ENCODE measurements around the gene GTF2IRD1. TPM values are rescaled to one million over a fixed set of nuclear protein-coding genes. Genes with fewer than 3 reads are reported as not detected.
"Not testable (repeated sequence)": the region's sequence is repeated elsewhere in the genome, so short reads cannot be mapped to it uniquely, and the experiment has no call there.

GTF2IRD1 gene
- total RNA-seq, 1 donor from 2014 or later, result 48.7 TPM

DNA sequence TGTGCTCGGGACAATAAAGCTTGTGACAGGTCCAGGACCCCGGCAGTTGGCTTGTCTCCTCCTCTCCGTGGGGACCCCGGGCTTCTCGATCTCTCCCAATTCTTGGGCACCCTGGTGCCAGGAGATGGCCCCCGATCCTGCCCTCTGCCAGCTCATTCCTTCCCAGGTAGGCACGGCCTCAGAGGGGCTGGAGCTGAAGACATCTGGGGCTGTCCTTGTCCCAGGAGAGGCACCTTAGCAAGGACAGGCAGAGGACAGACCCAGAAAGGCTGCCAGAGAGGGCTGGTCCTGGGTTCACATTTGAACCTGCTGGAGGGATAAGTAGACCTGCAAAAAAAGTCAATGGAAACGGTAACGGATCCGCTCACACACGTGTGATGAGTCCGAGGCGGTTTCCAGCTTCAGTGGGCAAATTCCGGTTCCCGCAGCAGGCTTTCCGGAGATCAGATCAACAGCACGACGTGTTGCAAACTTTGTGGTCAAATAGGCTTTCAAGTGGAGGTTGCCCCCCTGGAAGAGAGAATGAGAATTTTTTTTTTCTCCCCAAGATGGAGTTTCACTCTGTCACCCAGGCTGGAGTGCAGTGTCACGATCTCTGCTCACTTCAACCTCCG lies 47.7 kb upstream of the GTF2IRD1 start:
- Mint-ChIP-seq H3K27ac (ENCODE audit: unreplicated experiment) (no peak overlapping the region), H3K9me3 (ENCODE audit: unreplicated experiment) (no peaks in the 10 kb centered on the region), H3K4me3 (ENCODE audit: unreplicated experiment) (no peak overlapping the region), H3K27me3 (ENCODE audit: unreplicated experiment) (no peaks in the 10 kb centered on the region), H3K36me3 (ENCODE audit: unreplicated experiment) (peaks cover 4% of the 10 kb centered on the region), H3K4me1 (ENCODE audit: unreplicated experiment) (no peaks in the 10 kb centered on the region)
- no peak for DNase-seq (ENCODE audit: extremely low spot score, unreplicated experiment)
- TF ChIP-seq, protein P1, sequence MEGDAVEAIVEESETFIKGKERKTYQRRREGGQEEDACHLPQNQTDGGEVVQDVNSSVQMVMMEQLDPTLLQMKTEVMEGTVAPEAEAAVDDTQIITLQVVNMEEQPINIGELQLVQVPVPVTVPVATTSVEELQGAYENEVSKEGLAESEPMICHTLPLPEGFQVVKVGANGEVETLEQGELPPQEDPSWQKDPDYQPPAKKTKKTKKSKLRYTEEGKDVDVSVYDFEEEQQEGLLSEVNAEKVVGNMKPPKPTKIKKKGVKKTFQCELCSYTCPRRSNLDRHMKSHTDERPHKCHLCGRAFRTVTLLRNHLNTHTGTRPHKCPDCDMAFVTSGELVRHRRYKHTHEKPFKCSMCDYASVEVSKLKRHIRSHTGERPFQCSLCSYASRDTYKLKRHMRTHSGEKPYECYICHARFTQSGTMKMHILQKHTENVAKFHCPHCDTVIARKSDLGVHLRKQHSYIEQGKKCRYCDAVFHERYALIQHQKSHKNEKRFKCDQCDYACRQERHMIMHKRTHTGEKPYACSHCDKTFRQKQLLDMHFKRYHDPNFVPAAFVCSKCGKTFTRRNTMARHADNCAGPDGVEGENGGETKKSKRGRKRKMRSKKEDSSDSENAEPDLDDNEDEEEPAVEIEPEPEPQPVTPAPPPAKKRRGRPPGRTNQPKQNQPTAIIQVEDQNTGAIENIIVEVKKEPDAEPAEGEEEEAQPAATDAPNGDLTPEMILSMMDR (IDR thresholded peaks at IDR 0.05), result no peak

DNA sequence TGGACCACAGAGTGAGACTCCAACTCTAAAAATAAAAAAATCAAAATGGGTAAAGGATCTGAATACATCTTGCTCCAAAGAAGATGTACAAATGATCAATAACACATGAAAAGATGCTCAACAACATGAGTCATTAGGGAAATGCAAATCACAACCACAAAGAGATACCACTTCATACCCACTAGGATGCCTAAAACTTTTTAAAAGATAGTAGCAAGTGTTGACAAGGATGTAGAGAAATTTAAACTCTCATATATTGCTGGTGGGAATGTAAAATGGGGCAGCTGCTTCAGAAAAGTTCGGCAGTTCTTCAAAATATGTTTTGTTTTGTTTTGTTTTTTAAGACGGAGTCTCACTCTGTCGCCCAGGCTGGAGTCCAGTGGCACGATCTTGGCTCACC lies 45.7 kb upstream of the GTF2IRD1 start:
- H3K36me3 Mint-ChIP-seq (ENCODE audit: unreplicated experiment), result no peaks in the 10 kb centered on the region
- no peaks in the 10 kb centered on the region for H3K4me1 Mint-ChIP-seq (ENCODE audit: unreplicated experiment)
- no peak overlapping the region for H3K4me3 Mint-ChIP-seq (ENCODE audit: unreplicated experiment)
- no peak for DNase-seq (ENCODE audit: extremely low spot score, unreplicated experiment)
- no peaks in the 10 kb centered on the region for H3K9me3 Mint-ChIP-seq (ENCODE audit: unreplicated experiment)
- TF ChIP-seq, protein P1 (IDR thresholded peaks at IDR 0.05), result no peak
- H3K27me3 Mint-ChIP-seq (ENCODE audit: unreplicated experiment), result no peaks in the 10 kb centered on the region
- no peak overlapping the region for H3K27ac Mint-ChIP-seq (ENCODE audit: unreplicated experiment)

DNA sequence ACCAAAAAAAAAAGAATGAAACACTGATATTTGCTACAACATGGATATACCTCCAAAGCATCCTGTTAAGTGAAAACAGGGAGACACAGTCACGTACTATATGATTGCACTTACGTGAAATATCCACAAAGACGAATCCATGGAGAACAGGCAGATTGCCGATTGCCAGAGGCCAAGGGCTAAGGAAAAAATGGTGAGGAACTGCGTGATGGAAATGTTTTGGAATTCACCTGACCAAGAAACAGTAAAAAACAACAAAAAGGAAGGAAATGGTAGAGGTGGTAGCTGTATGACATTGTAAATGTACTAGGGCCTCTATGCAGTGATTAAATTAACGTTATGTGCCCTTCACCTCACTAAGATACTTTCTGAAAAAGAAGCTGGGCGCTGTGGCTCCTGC lies 44.1 kb upstream of the GTF2IRD1 start:
- Mint-ChIP-seq H3K4me1 (ENCODE audit: unreplicated experiment) (no peaks in the 10 kb centered on the region), H3K36me3 (ENCODE audit: unreplicated experiment) (no peaks in the 10 kb centered on the region), H3K27me3 (ENCODE audit: unreplicated experiment) (no peaks in the 10 kb centered on the region), H3K27ac (ENCODE audit: unreplicated experiment) (no peak overlapping the region), H3K9me3 (ENCODE audit: unreplicated experiment) (no peaks in the 10 kb centered on the region), H3K4me3 (ENCODE audit: unreplicated experiment) (no peak overlapping the region)
- no peak for DNase-seq (ENCODE audit: extremely low spot score, unreplicated experiment)
- TF ChIP-seq, protein P1 (IDR thresholded peaks at IDR 0.05), result no peak

DNA sequence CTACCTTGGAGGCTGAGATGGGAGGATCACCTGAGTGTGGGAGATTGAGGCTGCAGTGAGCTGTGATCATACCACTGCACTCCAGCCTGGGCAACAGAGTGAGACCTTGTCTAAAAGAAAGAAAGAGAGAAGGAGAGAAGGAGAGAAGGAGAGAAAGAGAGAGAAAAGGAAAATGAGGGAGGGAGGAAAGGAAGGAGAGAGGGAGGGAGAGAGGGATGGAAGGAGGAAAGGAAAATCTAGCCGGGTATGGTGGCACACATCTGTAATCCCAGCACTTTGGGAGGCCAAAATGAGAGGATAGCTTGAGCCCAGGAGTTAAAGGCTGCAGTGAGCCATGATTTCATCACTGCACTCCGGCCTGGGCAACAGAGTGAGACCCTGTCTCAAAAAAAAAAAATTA lies 42.9 kb upstream of the GTF2IRD1 start:
- TF ChIP-seq, protein P1 (IDR thresholded peaks at IDR 0.05), result no peak
- DNase-seq (ENCODE audit: extremely low spot score, unreplicated experiment), result no peak
- Mint-ChIP-seq H3K36me3 (ENCODE audit: unreplicated experiment) (no peaks in the 10 kb centered on the region), H3K27ac (ENCODE audit: unreplicated experiment) (no peak overlapping the region), H3K9me3 (ENCODE audit: unreplicated experiment) (no peaks in the 10 kb centered on the region), H3K4me1 (ENCODE audit: unreplicated experiment) (no peaks in the 10 kb centered on the region), H3K27me3 (ENCODE audit: unreplicated experiment) (no peaks in the 10 kb centered on the region), H3K4me3 (ENCODE audit: unreplicated experiment) (no peak overlapping the region)

DNA sequence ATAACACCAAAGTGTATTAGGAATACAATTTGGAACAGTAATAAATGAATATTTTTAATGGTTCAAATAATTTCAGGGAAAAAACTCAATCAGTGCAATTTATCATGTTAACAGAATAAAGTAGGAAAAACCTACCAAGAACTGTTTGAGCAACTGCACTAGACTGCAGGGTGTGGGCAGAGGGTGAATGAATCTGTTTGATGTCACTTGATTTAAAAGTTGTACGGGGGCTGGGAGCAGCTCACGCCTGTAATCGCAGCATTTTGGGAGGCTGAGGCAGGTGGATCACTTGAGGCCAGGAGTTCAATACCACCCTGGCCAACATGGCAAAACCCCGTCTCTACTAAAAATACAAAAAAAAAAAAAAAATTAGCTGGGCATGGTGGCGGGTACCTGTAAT lies 42.1 kb upstream of the GTF2IRD1 start:
- H3K36me3 Mint-ChIP-seq (ENCODE audit: unreplicated experiment); H3K4me1 Mint-ChIP-seq (ENCODE audit: unreplicated experiment); H3K9me3 Mint-ChIP-seq (ENCODE audit: unreplicated experiment); H3K4me3 Mint-ChIP-seq (ENCODE audit: unreplicated experiment); H3K27ac Mint-ChIP-seq (ENCODE audit: unreplicated experiment); DNase-seq (ENCODE audit: extremely low spot score, unreplicated experiment); H3K27me3 Mint-ChIP-seq (ENCODE audit: unreplicated experiment): not testable (repeated sequence)

- TF ChIP-seq, protein P1 (IDR thresholded peaks at IDR 0.05), result no peak
- no peak overlapping the region for H3K4me3 Mint-ChIP-seq (ENCODE audit: unreplicated experiment)
- no peaks in the 10 kb centered on the region for H3K36me3 Mint-ChIP-seq (ENCODE audit: unreplicated experiment)
- H3K27ac Mint-ChIP-seq (ENCODE audit: unreplicated experiment), result no peak overlapping the region
- DNase-seq (ENCODE audit: extremely low spot score, unreplicated experiment), result no peak
- no peaks in the 10 kb centered on the region for H3K27me3 Mint-ChIP-seq (ENCODE audit: unreplicated experiment)
- H3K4me1 Mint-ChIP-seq (ENCODE audit: unreplicated experiment), result no peaks in the 10 kb centered on the region
- no peaks in the 10 kb centered on the region for H3K9me3 Mint-ChIP-seq (ENCODE audit: unreplicated experiment)
These were observed 41.6 kb upstream of the GTF2IRD1 start for GRCh38 chr7:74412056-74412455.

Measured in osteocyte (in vitro differentiated cells).